ENCODE data around the gene CCDC13.

The CCDC13 gene

GRCh38 chr3:42800251-42800650, 27.2 kb upstream of the CCDC13 start:
- DNase-seq (ENCODE audit: extremely low read depth in 1 of 2, low read depth in 1 of 2): no peak

- no peak for DNase-seq (ENCODE audit: extremely low read depth in 1 of 2, low read depth in 1 of 2)
Measured at GRCh38 chr3:42799376-42799775, 26.3 kb upstream of the CCDC13 start.

- DNase-seq (ENCODE audit: extremely low read depth in 1 of 2, low read depth in 1 of 2): no peak
Measured at GRCh38 chr3:42796332-42796885, 23.4 kb upstream of the CCDC13 start.

DNA sequence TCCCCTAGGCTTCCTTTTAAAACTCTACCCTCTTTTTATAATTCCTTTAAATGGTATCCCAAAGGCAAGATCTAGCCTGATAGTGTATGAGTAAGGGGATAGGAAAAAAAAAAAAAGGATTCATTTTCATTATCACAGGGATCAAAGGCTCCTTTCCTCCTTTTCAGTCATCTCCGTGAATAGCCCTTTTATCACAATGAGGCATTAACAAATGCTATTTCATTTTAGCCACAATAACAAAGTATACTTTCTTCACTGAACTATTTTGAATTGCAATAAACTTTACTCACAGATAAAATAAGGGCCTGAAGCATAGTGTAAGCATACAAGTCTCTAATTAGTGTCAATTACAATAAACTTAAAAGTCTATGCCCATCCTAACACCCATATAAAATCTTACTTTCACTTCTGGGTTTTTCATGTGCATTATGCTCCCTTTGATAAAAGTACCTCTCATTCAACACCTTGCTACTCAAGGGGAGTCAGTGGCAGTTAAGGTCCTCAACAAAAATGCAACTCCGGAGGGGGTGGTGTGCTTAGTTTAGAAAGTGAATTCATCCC, 22.6 kb upstream of the CCDC13 start:
- DNase-seq (ENCODE audit: extremely low read depth in 1 of 2, low read depth in 1 of 2): no peak

GRCh38 chr3:42790714-42791229, 17.7 kb upstream of the CCDC13 start:
- no peak for DNase-seq (ENCODE audit: extremely low read depth in 1 of 2, low read depth in 1 of 2)

- DNase-seq (ENCODE audit: extremely low read depth in 1 of 2, low read depth in 1 of 2): no peak
Measured at GRCh38 chr3:42786631-42787030, 13.6 kb upstream of the CCDC13 start.

GRCh38 chr3:42786212-42786611, 13.2 kb upstream of the CCDC13 start:
- DNase-seq (ENCODE audit: extremely low read depth in 1 of 2, low read depth in 1 of 2): no peak

- no peak for DNase-seq (ENCODE audit: extremely low read depth in 1 of 2, low read depth in 1 of 2)
Measured at GRCh38 chr3:42780892-42781700, 8.0 kb upstream of the CCDC13 start.

DNA sequence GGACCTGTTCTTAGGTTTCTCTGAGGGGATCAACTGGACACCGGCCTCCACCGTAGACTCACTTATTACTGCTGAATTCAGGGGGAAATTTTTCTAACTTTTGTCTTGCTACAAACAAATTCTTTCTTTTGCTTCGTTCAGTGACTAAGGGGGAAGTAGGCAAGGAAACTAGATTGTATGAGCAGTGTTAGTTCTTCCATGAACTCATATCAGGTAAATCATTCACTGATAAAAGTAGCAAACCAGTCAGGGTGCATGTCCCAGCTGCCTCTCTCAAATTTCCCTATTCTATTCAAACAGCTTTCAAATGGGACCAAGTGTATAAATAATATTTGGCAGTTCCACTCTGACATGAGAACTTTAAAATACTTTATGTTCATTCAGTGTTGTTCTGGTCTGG, 7.3 kb upstream of the CCDC13 start:
- DNase-seq (ENCODE audit: extremely low read depth in 1 of 2, low read depth in 1 of 2): no peak

- DNase-seq (ENCODE audit: extremely low read depth in 1 of 2, low read depth in 1 of 2): no peak
Measured at GRCh38 chr3:42778644-42779043, 5.6 kb upstream of the CCDC13 start.

- no peak for DNase-seq (ENCODE audit: extremely low read depth in 1 of 2, low read depth in 1 of 2)
Measured at GRCh38 chr3:42773409-42773751, 327 bp upstream of the CCDC13 start.

DNA sequence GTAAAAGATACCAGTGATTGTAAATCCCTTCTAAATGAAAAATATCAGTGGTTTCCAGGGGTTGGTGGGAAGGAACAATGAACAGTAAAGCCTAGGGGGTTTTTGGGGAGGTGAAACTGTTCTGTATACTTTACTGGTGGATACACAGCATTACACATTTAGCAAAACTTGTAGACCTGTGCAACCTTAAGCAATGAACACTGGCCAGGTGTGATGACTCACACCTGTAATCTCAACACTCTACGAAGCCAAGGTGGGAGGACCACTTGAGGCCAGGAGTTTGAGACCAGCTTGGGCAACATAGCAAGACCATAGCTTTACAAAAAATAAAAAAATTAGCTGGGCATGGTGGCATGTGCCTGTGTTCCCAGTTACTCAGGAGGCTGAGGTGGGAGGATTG, 1.8 kb downstream of the CCDC13 start:
- no peak for DNase-seq (ENCODE audit: extremely low read depth in 1 of 2, low read depth in 1 of 2)

DNA sequence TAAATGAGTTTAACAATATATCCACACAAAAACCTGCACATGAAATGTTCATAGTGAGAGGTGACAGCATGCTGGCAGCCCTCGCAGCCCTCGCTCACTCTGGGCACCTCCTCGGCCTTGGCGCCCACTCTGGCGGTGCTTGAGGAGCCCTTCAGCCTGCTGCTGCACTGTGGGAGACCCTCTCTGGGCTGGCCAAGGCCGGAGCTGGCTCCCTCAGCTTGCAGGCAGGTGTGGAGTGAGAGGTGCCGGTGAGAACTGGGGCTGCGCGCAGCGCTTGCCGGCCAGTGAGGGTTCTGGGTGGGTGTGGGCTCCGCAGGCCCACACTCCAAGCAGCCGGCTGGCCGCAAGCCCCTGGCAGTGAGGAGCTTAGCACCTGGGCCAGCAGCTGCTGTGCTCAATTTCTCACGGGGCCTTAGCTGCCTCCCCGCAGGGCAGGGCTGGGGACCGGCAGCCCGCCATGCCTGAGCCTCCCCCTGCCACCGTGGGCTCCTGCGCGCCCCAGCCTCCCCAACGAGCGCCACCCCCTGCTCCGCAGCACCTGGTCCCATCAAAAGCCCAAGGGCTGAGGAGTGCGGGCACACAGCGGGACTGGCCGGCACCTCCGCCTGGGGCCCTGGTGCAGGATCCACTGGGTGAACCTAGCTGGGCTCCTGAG, 3.4 kb downstream of the CCDC13 start:
- DNase-seq (ENCODE audit: extremely low read depth in 1 of 2, low read depth in 1 of 2): no peak

DNA sequence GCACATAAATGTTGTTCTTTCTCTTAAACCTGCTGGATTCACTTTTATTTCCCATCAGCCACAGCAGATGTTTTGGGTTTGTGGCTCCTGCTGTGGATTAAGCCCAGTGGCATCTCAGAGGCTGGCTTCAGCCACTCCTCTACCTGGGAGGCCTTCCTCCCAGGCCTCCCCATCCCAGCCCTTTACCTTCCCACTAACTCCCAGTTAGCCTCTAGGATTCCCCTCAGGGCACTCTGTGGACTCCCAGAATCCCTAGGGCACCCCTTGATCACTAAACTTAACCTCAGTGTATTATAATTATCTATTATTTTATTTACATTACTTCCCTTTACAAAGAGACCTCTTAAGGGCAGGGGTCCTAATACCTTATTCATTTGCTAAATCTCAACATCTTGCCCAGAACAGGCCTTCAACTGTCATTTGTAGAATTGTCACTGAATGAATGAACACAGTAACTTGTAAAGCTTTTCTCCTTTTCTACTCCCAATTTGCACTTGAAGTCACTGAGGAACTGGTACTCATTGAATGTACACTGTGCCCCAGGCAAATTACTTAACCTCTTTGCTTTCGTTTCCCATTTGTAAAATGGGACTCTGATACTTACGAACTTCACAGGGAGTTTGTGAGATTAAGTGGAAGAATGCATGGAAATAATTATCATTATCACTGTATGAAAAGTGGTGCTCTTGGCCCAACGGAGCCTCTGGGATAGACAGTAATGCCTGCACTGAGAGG, 8.3 kb downstream of the CCDC13 start:
- DNase-seq (ENCODE audit: extremely low read depth in 1 of 2, low read depth in 1 of 2): no peak

- DNase-seq (ENCODE audit: extremely low read depth in 1 of 2, low read depth in 1 of 2): no peak
Measured at GRCh38 chr3:42764115-42764514, 8.9 kb downstream of the CCDC13 start.

GRCh38 chr3:42763021-42763420, 10.0 kb downstream of the CCDC13 start:
- DNase-seq (ENCODE audit: extremely low read depth in 1 of 2, low read depth in 1 of 2): no peak

DNA sequence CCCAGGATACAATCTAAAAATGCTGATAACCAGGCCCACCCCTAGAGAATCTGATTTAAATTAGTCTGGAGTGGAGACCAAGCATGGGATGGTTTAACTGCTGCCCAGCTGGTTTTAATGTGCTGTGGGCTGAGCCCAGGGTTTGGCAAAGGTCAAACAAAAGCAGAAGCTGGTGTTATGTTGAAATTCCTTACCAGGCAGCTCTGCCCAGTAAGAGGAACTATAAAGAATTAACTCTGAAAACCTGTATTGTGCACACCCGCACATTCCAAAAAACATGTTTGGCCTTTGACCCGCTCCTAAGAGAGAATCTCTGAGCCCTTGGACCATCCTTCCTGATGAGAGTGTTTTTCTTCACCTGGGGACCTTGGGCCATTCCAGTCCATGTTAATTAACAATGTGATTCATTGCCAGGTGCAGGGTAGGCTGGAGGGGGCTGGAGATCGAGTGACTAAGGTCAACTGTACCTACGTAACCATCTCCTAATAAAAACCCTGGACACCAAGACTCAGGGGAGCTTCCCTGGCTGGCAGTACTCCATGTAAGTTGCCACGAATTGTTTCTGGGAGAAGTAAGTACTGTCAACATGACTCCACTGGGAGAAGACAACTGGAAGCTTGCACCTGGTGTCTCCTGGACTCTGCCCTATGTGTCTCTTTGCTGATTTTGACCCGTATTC, 10.9 kb downstream of the CCDC13 start:
- DNase-seq (ENCODE audit: extremely low read depth in 1 of 2, low read depth in 1 of 2): no peak

DNA sequence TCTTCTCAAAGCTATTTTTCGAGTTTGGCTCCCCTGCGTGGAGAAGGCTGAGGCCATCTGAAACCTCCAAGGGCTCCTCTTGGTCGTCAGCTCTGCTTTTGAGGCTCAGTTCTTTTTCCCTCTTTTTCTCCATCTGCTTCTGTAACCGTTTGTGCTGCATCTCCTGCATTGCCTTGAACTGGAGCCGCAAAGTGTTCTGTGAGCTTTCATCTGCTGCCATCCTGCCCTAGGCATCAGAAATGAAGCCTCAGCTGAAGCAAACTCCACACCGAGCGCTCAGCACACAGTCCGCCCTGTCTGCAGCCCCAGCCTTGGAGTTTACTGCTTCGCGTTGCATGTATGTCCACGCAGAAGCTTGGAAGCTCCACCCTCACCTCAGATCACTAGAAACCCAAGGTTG, 14.9 kb downstream of the CCDC13 start:
- no peak for DNase-seq (ENCODE audit: extremely low read depth in 1 of 2, low read depth in 1 of 2)

- no peak for DNase-seq (ENCODE audit: extremely low read depth in 1 of 2, low read depth in 1 of 2)
Measured at GRCh38 chr3:42756681-42757213, 16.3 kb downstream of the CCDC13 start.

Measured in stimulated activated CD8-positive, alpha-beta memory T cell treated with anti-CD3 and anti-CD28 coated beads, Interleukin-7, amount 100 ng/mL, for 48 hours (primary cell).